GM19324 (cell line): ENCODE results near the gene SIK3.

Source experiments
- ATAC-seq: cut with Tn5 transposase; IDR thresholded peaks from one replicate; pipeline ENCODE4 v1.9.1; 2021; ENCODE audit warnings: mild to moderate bottlenecking, moderate library complexity; ENCODE audit not compliant: unreplicated experiment, low FRiP score

Gene SIK3

GRCh38 chr11:117081908-117082307 lies 16.3 kb downstream of the SIK3 start:
- ATAC-seq, result no peak

- no peak for ATAC-seq
Measured at GRCh38 chr11:117080370-117080769, 17.9 kb downstream of the SIK3 start.

- no peak for ATAC-seq
Measured at GRCh38 chr11:117076941-117077691, 21.1 kb downstream of the SIK3 start.

GRCh38 chr11:117075186-117075585 lies 23.0 kb downstream of the SIK3 start:
- no peak for ATAC-seq

- ATAC-seq, result no peak
Measured at GRCh38 chr11:117074119-117074518, 24.1 kb downstream of the SIK3 start.

GRCh38 chr11:117073539-117073938 lies 24.7 kb downstream of the SIK3 start:
- ATAC-seq, result no peak

GRCh38 chr11:117072517-117073461 lies 25.4 kb downstream of the SIK3 start:
- no peak for ATAC-seq

GRCh38 chr11:117071344-117071787 lies 26.9 kb downstream of the SIK3 start:
- ATAC-seq, result no peak

GRCh38 chr11:117070016-117070415 lies 28.2 kb downstream of the SIK3 start:
- ATAC-seq, result no peak

GRCh38 chr11:117068303-117068860 lies 29.8 kb downstream of the SIK3 start:
- no peak for ATAC-seq

GRCh38 chr11:117066959-117067358 lies 31.3 kb downstream of the SIK3 start:
- ATAC-seq, result no peak

GRCh38 chr11:117064275-117064674 lies 34.0 kb downstream of the SIK3 start:
- no peak for ATAC-seq

- no peak for ATAC-seq
Measured at GRCh38 chr11:117062498-117062897, 35.7 kb downstream of the SIK3 start.

- ATAC-seq, result no peak
Measured at GRCh38 chr11:117061256-117061655, 37.0 kb downstream of the SIK3 start.

- ATAC-seq, result no peak
Measured at GRCh38 chr11:117059611-117060148, 38.5 kb downstream of the SIK3 start.

- ATAC-seq, result no peak
Measured at GRCh38 chr11:117058761-117059261, 39.4 kb downstream of the SIK3 start.

- no peak for ATAC-seq
Measured at GRCh38 chr11:117057727-117058126, 40.5 kb downstream of the SIK3 start.

GRCh38 chr11:117057317-117057716 lies 40.9 kb downstream of the SIK3 start:
- no peak for ATAC-seq

GRCh38 chr11:117055469-117055868 lies 42.8 kb downstream of the SIK3 start:
- no peak for ATAC-seq

- no peak for ATAC-seq
Measured at GRCh38 chr11:117054382-117054781, 43.8 kb downstream of the SIK3 start.
